SK-N-SH (cell line): ENCODE data around the gene FHL5. TPM values are rescaled to one million over a fixed set of nuclear protein-coding genes. Genes with fewer than 3 reads are reported as not detected.

ENCODE experiments used
- CTCF ChIA-PET: fragments of 300-600, 350-600 bp; formaldehyde crosslinking; extraction: SDS; loops from one replicate; lab custom pipeline; 2021; lab: Yijun Ruan, JAX
- POLR2A ChIA-PET: fragments of 350-600 bp; sonication (Branson Sonifier 250); formaldehyde crosslinking; extraction: SDS; loops from one replicate; lab custom pipeline; 2020; ENCODE audit warnings: antibody characterized with exemption, inconsistent platforms; lab: Yijun Ruan, JAX
- DNase-seq: peaks from one replicate; pipeline ENCODE4 v3.0.0; 2012
- H2AFZ ChIP-seq: fragments of 200-600 bp; sonication (generic); 2 replicates; pipeline ENCODE4 v1.8.1; 2016; ENCODE audit warnings: antibody characterized with exemption, mild to moderate bottlenecking, low read depth
- H3F3A ChIP-seq: fragments of 200-600 bp; sonication (generic); replicated peaks from 2 replicates; pipeline ENCODE3; 2016; ENCODE audit warnings: antibody characterized with exemption, mild to moderate bottlenecking; ENCODE audit not compliant: insufficient read depth
- H3K27ac ChIP-seq, 2 experiments: fragments of 200-500 bp in 1 of 2; fragments of 200-600 bp in 1 of 2; sonication (Bioruptor generic) in 1 of 2; sonication (generic), shearing (Covaris generic) in 1 of 2; 2 replicates each; pipeline versions ENCODE4 v1.5.1 to v1.6.1; 2014 to 2016; ENCODE audit warnings: low read depth in 2 of 2, inconsistent platforms in 1 of 2, low read length in 1 of 2, mild to moderate bottlenecking in 1 of 2, mixed read lengths in 1 of 2
- H3K27me3 ChIP-seq: fragments of 200-600 bp; sonication (generic), shearing (Covaris generic); 2 replicates; pipeline ENCODE4 v1.6.1; 2016; ENCODE audit warnings: mixed run types; ENCODE audit not compliant: insufficient read depth
- H3K36me3 ChIP-seq, 2 experiments: fragments of 200-500 bp in 1 of 2; fragments of 200-600 bp in 1 of 2; sonication (Bioruptor generic) in 1 of 2; sonication (generic) in 1 of 2; replicated peaks in 1 of 2; 2 replicates each; pipeline versions ENCODE3 to v1.5.1; 2014 to 2016; ENCODE audit warnings: low read length in 1 of 2, mild to moderate bottlenecking in 1 of 2; ENCODE audit not compliant: insufficient read depth in 2 of 2, control insufficient read depth in 1 of 2
- H3K4me1 ChIP-seq, 2 experiments: fragments of 200-500 bp in 1 of 2; fragments of 200-600 bp in 1 of 2; sonication (Bioruptor generic) in 1 of 2; sonication (generic), shearing (Covaris generic) in 1 of 2; 2 replicates each; pipeline versions ENCODE4 v1.5.1 to v1.6.1; 2014 to 2016; ENCODE audit warnings: low read depth in 1 of 2, low read length in 1 of 2, mixed run types in 1 of 2; ENCODE audit not compliant: insufficient read depth in 2 of 2, control insufficient read depth in 1 of 2
- H3K4me2 ChIP-seq: fragments of 200-600 bp; sonication (generic), shearing (Covaris generic); 2 replicates; pipeline ENCODE4 v1.6.1; 2017; ENCODE audit warnings: mixed run types
- H3K4me3 ChIP-seq, 2 experiments: fragments of 200-500 bp in 1 of 2; fragments of 200-600 bp in 1 of 2; sonication (Bioruptor generic) in 1 of 2; sonication (generic), shearing (Covaris generic) in 1 of 2; 2 replicates each; pipeline versions ENCODE4 v1.5.1 to v1.8.1; 2014 to 2016; ENCODE audit warnings: low read depth in 2 of 2, inconsistent platforms in 1 of 2, low read length in 1 of 2, mild to moderate bottlenecking in 1 of 2, mixed read lengths in 1 of 2, moderate library complexity in 1 of 2
- H3K79me2 ChIP-seq: fragments of 200-600 bp; sonication (generic); 2 replicates; pipeline ENCODE4 v1.8.1; 2017; ENCODE audit warnings: mild to moderate bottlenecking; ENCODE audit not compliant: insufficient read depth
- H3K9ac ChIP-seq: fragments of 200-600 bp; sonication (generic); 2 replicates; pipeline ENCODE4 v1.6.1; 2017; ENCODE audit warnings: mixed run types
- H3K9me2 ChIP-seq: fragments of 200-600 bp; sonication (generic); 2 replicates; pipeline ENCODE4 v1.6.1; 2017; ENCODE audit warnings: mixed run types
- H3K9me3 ChIP-seq: fragments of 200-600 bp; sonication (generic); 2 replicates; pipeline ENCODE4 v1.6.1; 2017; ENCODE audit warnings: mixed run types, mild to moderate bottlenecking, moderate library complexity
- H4K20me1 ChIP-seq: fragments of 200-600 bp; sonication (generic); 2 replicates; pipeline ENCODE4 v1.6.1; 2017; ENCODE audit warnings: mild to moderate bottlenecking, mixed run types; ENCODE audit not compliant: insufficient read depth
- GABPA ChIP-seq: IDR thresholded peaks from 2 replicates; pipeline ENCODE4 v1.4.0; 2012; ENCODE audit warnings: low read depth, mild to moderate bottlenecking
- MEF2A ChIP-seq: IDR thresholded peaks from 2 replicates; pipeline ENCODE4 v1.4.0; 2012; ENCODE audit warnings: low read depth, borderline replicate concordance
- RAD21 ChIP-seq: IDR thresholded peaks from 2 replicates; pipeline ENCODE4 v1.6.1; 2012; ENCODE audit warnings: mild to moderate bottlenecking, low read length
- RCOR1 ChIP-seq: fragments of 150-350 bp; IDR thresholded peaks from 2 replicates; pipeline ENCODE4 v1.6.1; 2017; ENCODE audit warnings: antibody characterized with exemption, low read length
- RXRA ChIP-seq: IDR thresholded peaks from 2 replicates; pipeline ENCODE4 v1.4.0; 2012; ENCODE audit warnings: low read depth, mild to moderate bottlenecking, borderline replicate concordance
- TAF1 ChIP-seq: IDR thresholded peaks from 2 replicates; pipeline ENCODE4 v1.6.1; 2012; ENCODE audit warnings: low read depth, mild to moderate bottlenecking, low read length, moderate library complexity, borderline replicate concordance
- YY1 ChIP-seq: IDR thresholded peaks from 2 replicates; pipeline ENCODE4 v1.4.0; 2012; ENCODE audit warnings: low read depth, mild to moderate bottlenecking
- WGBS: methylation state at CpG from one replicate; pipeline ENCODE4 v1.1.6; 2017; ENCODE audit warnings: low lambda C conversion rate; 5-methylcytosine and 5-hydroxymethylcytosine counted together
- polyA plus RNA-seq, 3 experiments: library from polyadenylated mRNA; depleted of rRNA; stranded (reverse); fragments of >200 nt; gene quantifications; 2 replicates each; pipeline ENCODE4 v1.2.3, GENCODE V29; 2012
- TF ChIP-seq, protein P1 (sequence below): fragments of 150-350 bp; IDR thresholded peaks from 2 replicates; pipeline ENCODE4 v1.6.1; 2017; ENCODE audit warnings: antibody characterized with exemption, low read length, low read depth, borderline replicate concordance
- TF ChIP-seq, protein P2 (sequence below): IDR thresholded peaks from 2 replicates; pipeline ENCODE4 v1.4.0; 2012; ENCODE audit warnings: low read depth, borderline replicate concordance
- TF ChIP-seq, protein P3 (sequence below): IDR thresholded peaks from 2 replicates; pipeline ENCODE4; 2012
- TF ChIP-seq, protein P4 (sequence below): IDR thresholded peaks from 2 replicates; pipeline ENCODE4 v1.4.0; 2012; ENCODE audit warnings: low read depth, borderline replicate concordance

FHL5 gene
- polyA plus RNA-seq, 1 of the 3 experiments (the other 2 are of a cell fraction) = not detected

DNA sequence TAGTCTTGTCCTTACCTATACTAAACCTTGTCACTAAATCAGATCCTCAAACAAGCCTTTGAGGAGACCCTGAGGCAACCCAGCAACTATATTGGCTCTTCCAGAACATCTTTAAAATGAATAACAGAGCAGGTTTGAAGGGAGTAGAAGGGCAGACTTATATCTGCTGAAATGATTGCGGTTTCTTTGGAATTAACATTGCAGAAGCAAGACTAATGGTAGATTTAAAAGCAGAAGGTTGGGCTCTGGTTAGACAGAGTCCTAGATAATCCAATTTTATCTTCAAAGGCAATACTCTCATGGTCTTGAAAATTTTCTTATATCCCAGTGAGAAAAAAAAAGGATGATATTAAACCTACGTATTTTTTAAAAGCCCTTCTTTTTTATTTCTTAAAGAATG, 19.1 kb downstream of the FHL5 start:
- TF ChIP-seq RAD21 (no peak), MEF2A (no peak), RXRA (no peak), TAF1 (no peak)
- TF ChIP-seq, protein P1, sequence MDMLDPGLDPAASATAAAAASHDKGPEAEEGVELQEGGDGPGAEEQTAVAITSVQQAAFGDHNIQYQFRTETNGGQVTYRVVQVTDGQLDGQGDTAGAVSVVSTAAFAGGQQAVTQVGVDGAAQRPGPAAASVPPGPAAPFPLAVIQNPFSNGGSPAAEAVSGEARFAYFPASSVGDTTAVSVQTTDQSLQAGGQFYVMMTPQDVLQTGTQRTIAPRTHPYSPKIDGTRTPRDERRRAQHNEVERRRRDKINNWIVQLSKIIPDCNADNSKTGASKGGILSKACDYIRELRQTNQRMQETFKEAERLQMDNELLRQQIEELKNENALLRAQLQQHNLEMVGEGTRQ = no peak
- CTCF ChIA-PET = no interaction called here
- no peak for DNase-seq
- Histone ChIP-seq H3K4me2 (no peak overlapping the region), H3K9ac (no peak overlapping the region), H4K20me1 (no peaks in the 10 kb centered on the region), H3K36me3 (no peaks in the 10 kb centered on the region), H3K9me3 (no peaks in the 10 kb centered on the region), H3F3A (no peaks in the 10 kb centered on the region), H3K4me1 (no peaks in the 10 kb centered on the region), H3K27ac (no peak overlapping the region), H2AFZ (no peak overlapping the region), H3K4me3 (no peak overlapping the region), H3K27me3 (no peaks in the 10 kb centered on the region), H3K9me2 (no peaks in the 10 kb centered on the region), H3K79me2 (no peaks in the 10 kb centered on the region)
- POLR2A ChIA-PET = no interaction called here
- WGBS = 41% methylated on average over 2 of the region's 2 CpGs

DNA sequence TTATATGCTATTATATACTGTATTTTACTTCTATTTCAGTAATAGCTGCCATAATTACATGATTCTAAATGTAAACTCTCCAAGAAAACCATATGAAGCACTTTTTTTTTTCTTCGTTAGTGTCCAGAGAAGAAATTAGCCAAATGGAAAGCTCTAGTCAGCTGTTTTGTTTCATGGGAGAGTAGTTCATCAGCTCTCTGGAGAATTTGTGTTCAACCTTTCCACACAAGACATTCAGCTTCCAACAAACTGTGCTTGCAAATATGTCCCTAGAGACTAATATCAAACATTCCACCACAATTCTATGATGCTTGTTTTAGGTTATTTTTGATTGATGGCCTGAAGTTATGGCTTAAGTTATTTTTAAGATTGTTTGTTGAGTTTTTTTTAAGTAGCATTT, 19.5 kb downstream of the FHL5 start:
- H3K9me2 ChIP-seq = no peaks in the 10 kb centered on the region
- no peak overlapping the region for H2AFZ ChIP-seq
- no peak overlapping the region for H3K27ac ChIP-seq
- no peaks in the 10 kb centered on the region for H4K20me1 ChIP-seq
- H3K4me1 ChIP-seq = no peaks in the 10 kb centered on the region
- CTCF ChIA-PET = no interaction called here
- TF ChIP-seq RXRA = no peak
- no peak for TF ChIP-seq YY1
- no peak for TF ChIP-seq GABPA
- TF ChIP-seq, protein P2, sequence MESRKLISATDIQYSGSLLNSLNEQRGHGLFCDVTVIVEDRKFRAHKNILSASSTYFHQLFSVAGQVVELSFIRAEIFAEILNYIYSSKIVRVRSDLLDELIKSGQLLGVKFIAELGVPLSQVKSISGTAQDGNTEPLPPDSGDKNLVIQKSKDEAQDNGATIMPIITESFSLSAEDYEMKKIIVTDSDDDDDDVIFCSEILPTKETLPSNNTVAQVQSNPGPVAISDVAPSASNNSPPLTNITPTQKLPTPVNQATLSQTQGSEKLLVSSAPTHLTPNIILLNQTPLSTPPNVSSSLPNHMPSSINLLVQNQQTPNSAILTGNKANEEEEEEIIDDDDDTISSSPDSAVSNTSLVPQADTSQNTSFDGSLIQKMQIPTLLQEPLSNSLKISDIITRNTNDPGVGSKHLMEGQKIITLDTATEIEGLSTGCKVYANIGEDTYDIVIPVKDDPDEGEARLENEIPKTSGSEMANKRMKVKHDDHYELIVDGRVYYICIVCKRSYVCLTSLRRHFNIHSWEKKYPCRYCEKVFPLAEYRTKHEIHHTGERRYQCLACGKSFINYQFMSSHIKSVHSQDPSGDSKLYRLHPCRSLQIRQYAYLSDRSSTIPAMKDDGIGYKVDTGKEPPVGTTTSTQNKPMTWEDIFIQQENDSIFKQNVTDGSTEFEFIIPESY = no peak
- TF ChIP-seq, protein P3, sequence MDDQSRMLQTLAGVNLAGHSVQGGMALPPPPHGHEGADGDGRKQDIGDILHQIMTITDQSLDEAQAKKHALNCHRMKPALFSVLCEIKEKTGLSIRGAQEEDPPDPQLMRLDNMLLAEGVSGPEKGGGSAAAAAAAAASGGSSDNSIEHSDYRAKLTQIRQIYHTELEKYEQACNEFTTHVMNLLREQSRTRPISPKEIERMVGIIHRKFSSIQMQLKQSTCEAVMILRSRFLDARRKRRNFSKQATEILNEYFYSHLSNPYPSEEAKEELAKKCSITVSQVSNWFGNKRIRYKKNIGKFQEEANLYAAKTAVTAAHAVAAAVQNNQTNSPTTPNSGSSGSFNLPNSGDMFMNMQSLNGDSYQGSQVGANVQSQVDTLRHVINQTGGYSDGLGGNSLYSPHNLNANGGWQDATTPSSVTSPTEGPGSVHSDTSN = no peak
- no peak for TF ChIP-seq RCOR1
- TF ChIP-seq, protein P4, sequence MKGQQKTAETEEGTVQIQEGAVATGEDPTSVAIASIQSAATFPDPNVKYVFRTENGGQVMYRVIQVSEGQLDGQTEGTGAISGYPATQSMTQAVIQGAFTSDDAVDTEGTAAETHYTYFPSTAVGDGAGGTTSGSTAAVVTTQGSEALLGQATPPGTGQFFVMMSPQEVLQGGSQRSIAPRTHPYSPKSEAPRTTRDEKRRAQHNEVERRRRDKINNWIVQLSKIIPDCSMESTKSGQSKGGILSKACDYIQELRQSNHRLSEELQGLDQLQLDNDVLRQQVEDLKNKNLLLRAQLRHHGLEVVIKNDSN = no peak
- TF ChIP-seq MEF2A = no peak
- TF ChIP-seq, all 33 proteins: peak for 0
- H3F3A ChIP-seq = no peaks in the 10 kb centered on the region
- H3K27me3 ChIP-seq = no peaks in the 10 kb centered on the region
- 38% methylated on average over 1 of the region's 1 CpG for WGBS
- H3K4me3 ChIP-seq = no peak overlapping the region
- no peak overlapping the region for H3K9ac ChIP-seq
- POLR2A ChIA-PET = no interaction called here
- DNase-seq = no peak
- H3K4me2 ChIP-seq = no peak overlapping the region
- no peaks in the 10 kb centered on the region for H3K79me2 ChIP-seq
- no peaks in the 10 kb centered on the region for H3K36me3 ChIP-seq
- H3K9me3 ChIP-seq = no peaks in the 10 kb centered on the region
